ENCODE measurements around the gene LIN28B. TPM values are rescaled to one million over a fixed set of nuclear protein-coding genes. Genes with fewer than 3 reads are reported as not detected.

The LIN28B gene
- total and polyA plus RNA-seq, 2 of the 4 experiments (the other 2 are of a cell fraction) = not detected

DNA sequence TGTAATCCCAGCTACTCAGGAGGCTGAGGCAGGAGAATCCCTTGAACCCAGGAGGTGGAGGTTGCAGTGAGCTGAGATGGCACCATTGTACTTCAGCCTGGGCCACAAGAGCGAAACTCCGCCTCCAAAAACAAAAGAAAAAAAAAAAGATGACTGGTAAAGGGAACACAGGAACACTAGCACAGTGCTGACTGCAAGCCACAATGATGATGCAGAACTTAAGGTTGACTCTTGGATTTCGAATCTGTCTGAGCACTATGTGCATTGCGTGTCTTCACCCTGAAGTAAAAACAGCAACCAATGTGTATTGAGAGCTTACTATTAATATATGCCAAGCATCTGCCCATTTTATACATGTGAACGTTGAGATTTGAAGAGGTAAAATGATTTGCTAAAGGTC lies 27.6 kb upstream of the LIN28B start:
- H2AK5ac ChIP-seq (ENCODE audit: low read depth, low read length) = no peak overlapping the region
- H3K4me3 ChIP-seq (ENCODE audit: insufficient read depth, low read depth, low read length) = no peak overlapping the region
- no peak overlapping the region for H2BK5ac ChIP-seq (ENCODE audit: low read depth, low read length, poor library complexity, severe bottlenecking)
- no peak overlapping the region for H3K14ac ChIP-seq (replicated peaks; ENCODE audit: low read depth, low read length)
- CTCF ChIA-PET = no interaction called here
- BruUV-seq (replicated peaks) = no TSS peak
- no peak overlapping the region for H2AK9ac ChIP-seq (replicated peaks; ENCODE audit: low read depth, low read length, poor library complexity)
- in situ Hi-C loops (cut with MboI; ENCODE audit: low sequenced_read_pairs) = no loop called here
- WGBS, 2 experiments (ENCODE audit: extremely low coverage in 2 of 2, insufficient read length in 1 of 2) = no CpG with 5 or more reads among the region's 5 CpGs
- no peaks in the 10 kb centered on the region for H3K79me1 ChIP-seq (ENCODE audit: low read depth in 1 of 2, low read length in 2 of 2)
- no peak overlapping the region for H2BK120ac ChIP-seq (ENCODE audit: low read depth, low read length)
- H3K4me1 ChIP-seq (ENCODE audit: control insufficient read depth, insufficient read depth, low read length) = no peaks in the 10 kb centered on the region
- POLR2A ChIA-PET (ENCODE audit: unreplicated experiment) = no interaction called here
- intact Hi-C loops (cut with micrococcal nuclease) = no loop called here
- TF ChIP-seq RFX5 (IDR thresholded peaks at IDR 0.05; ENCODE audit: low read depth, low read length) = no peak
- no peak for TF ChIP-seq BHLHE40 (IDR thresholded peaks at IDR 0.05; ENCODE audit: low read depth, low read length)
- TF ChIP-seq MAZ (IDR thresholded peaks at IDR 0.05; ENCODE audit: borderline replicate concordance, low read depth, low read length) = no peak
- no peak for TF ChIP-seq USF2 (IDR thresholded peaks at IDR 0.05; ENCODE audit: low read depth, low read length)
- no peak for TF ChIP-seq SMC3 (IDR thresholded peaks at IDR 0.05; ENCODE audit: low read depth, low read length)
- TF ChIP-seq NFE2L2 (IDR thresholded peaks at IDR 0.05; ENCODE audit: low read depth, low read length) = no peak
- no peak for TF ChIP-seq ELK1 (IDR thresholded peaks at IDR 0.05; ENCODE audit: borderline replicate concordance, low read depth, low read length)
- no peak for TF ChIP-seq POLR2A (IDR thresholded peaks at IDR 0.05; ENCODE audit: low read depth, low read length)
- no peak for TF ChIP-seq MAFK (IDR thresholded peaks at IDR 0.05; ENCODE audit: low read depth, low read length)
- TF ChIP-seq CHD1 (IDR thresholded peaks at IDR 0.05; ENCODE audit: low read depth, low read length) = no peak
- TF ChIP-seq FOS (IDR thresholded peaks at IDR 0.05; ENCODE audit: low read depth, low read length) = no peak
- TF ChIP-seq CEBPB (IDR thresholded peaks at IDR 0.05; ENCODE audit: low read depth, low read length) = no peak
- TF ChIP-seq CTCF (conservative IDR thresholded peaks at IDR 0.05; ENCODE audit: low read depth, low read length) = no peak
- TF ChIP-seq MXI1 (IDR thresholded peaks at IDR 0.05; ENCODE audit: borderline replicate concordance, low read depth, low read length) = no peak
- TF ChIP-seq RAD21 (IDR thresholded peaks at IDR 0.05; ENCODE audit: low read length) = no peak
- TF ChIP-seq RCOR1 (IDR thresholded peaks at IDR 0.05; ENCODE audit: insufficient replicate concordance, low read length) = no peak
- H3K27ac ChIP-seq (ENCODE audit: insufficient read depth, low read length) = no peak overlapping the region
- no peaks in the 10 kb centered on the region for H3K9me1 ChIP-seq (ENCODE audit: insufficient read depth, low read length)
- H4K91ac ChIP-seq (ENCODE audit: insufficient read depth, low read depth, low read length) = no peak overlapping the region
- H2BK20ac ChIP-seq (ENCODE audit: low read depth, low read length) = no peak overlapping the region
- DNase-seq (no peak), ATAC-seq (ENCODE audit: low read depth) (no peak)
- H3K9me3 ChIP-seq (ENCODE audit: control insufficient read depth, insufficient read depth, low read length) = no peaks in the 10 kb centered on the region
- H3K4ac ChIP-seq (ENCODE audit: low read depth, low read length) = no peak overlapping the region
- dilution Hi-C loops (cut with HindIII; ENCODE audit: low sequenced_read_pairs, unreplicated experiment) = no loop called here
- H2AFZ ChIP-seq (replicated peaks; ENCODE audit: low read length, poor library complexity) = no peak overlapping the region
- no peak overlapping the region for H3K9ac ChIP-seq (ENCODE audit: low read depth, low read length)
- no peak overlapping the region for H3K18ac ChIP-seq (ENCODE audit: low read depth, low read length)
- no peaks in the 10 kb centered on the region for H4K20me1 ChIP-seq (ENCODE audit: insufficient read depth, low read length)
- H4K5ac ChIP-seq (ENCODE audit: low read depth, low read length) = no peak overlapping the region
- no peak overlapping the region for H3K23ac ChIP-seq (ENCODE audit: low read depth, low read length)
- H3K36me3 ChIP-seq (ENCODE audit: control insufficient read depth, insufficient read depth, low read length) = no peaks in the 10 kb centered on the region
- no peak overlapping the region for H4K8ac ChIP-seq (ENCODE audit: low read depth in 2 of 2, low read length in 2 of 2)
- H3K27me3 ChIP-seq (ENCODE audit: control insufficient read depth, insufficient read depth, low read length) = peaks cover 1% of the 10 kb centered on the region; the same call in 1 of the 2 replicates
- no peak overlapping the region for H3K56ac ChIP-seq (ENCODE audit: extremely low read depth, insufficient read depth, low read length)
- no peak overlapping the region for H2BK15ac ChIP-seq (ENCODE audit: low read depth, low read length)
- no peak overlapping the region for H3K4me2 ChIP-seq (ENCODE audit: low read depth, low read length)
